Measurements from ENCODE around the gene CELF2. TPM values are rescaled to one million over a fixed set of nuclear protein-coding genes. Genes with fewer than 3 reads are reported as not detected.

CELF2 gene
- polyA plus RNA-seq, 1 donor from 2014 or later = 55.5 TPM

DNA sequence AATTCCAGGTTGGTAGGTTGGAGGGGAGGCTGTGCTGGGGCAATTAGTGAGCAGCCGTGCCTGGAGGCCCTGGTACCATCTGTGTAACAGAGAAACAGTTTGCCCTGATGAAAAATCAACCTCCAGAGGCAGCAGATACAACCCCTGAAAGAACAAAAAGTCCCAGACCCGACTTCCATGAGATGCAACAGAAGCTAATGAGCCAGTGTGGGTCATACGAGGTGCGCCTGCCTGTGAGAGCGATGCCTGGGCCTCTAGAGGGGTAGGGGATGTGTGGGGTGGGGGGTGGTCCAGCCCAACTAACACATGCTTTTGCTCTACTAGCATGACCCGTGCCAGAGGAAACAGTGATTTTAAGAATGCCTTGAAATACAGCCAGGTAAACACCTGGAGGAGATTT, 39.3 kb downstream of the CELF2 start:
- no peak overlapping the region for H3K27ac ChIP-seq (ENCODE audit: low read length)
- no peaks in the 10 kb centered on the region for H4K20me1 ChIP-seq (ENCODE audit: insufficient read depth)
- H3K4me2 ChIP-seq (ENCODE audit: low read length) = no peak overlapping the region
- no peaks in the 10 kb centered on the region for H3K27me3 ChIP-seq (ENCODE audit: insufficient read depth, low read depth, low read length)
- no peak overlapping the region for H3K4me3 ChIP-seq (ENCODE audit: low read length)
- no peak overlapping the region for H3K9ac ChIP-seq (ENCODE audit: low read length)
- H3K79me2 ChIP-seq (replicated peaks; ENCODE audit: insufficient read depth, low read length) = peaks cover 12% of the 10 kb centered on the region
- H3F3A ChIP-seq (ENCODE audit: insufficient read depth, low read length, poor library complexity, severe bottlenecking) = no peaks in the 10 kb centered on the region
- no peaks in the 10 kb centered on the region for H3K36me3 ChIP-seq (ENCODE audit: insufficient read depth, low read length)
- no peak overlapping the region for H2AFZ ChIP-seq (ENCODE audit: low read depth, low read length)
- H3K9me3 ChIP-seq (ENCODE audit: low read length) = no peaks in the 10 kb centered on the region
- TF ChIP-seq RAD21 (conservative IDR thresholded peaks at IDR 0.05) (no peak), EZH2 (IDR thresholded peaks at IDR 0.05; ENCODE audit: borderline replicate concordance, insufficient read depth, low read length, poor library complexity, severe bottlenecking) (no peak), POLR2AphosphoS5 (IDR thresholded peaks at IDR 0.05) (no peak), MXI1 (conservative IDR thresholded peaks at IDR 0.05; ENCODE audit: poor library complexity, severe bottlenecking) (no peak), SMC3 (conservative IDR thresholded peaks at IDR 0.05; ENCODE audit: poor library complexity) (no peak), TAF1 (IDR thresholded peaks at IDR 0.05; ENCODE audit: low read depth) (no peak), EP300 (conservative IDR thresholded peaks at IDR 0.05; ENCODE audit: poor library complexity, severe bottlenecking) (no peak)
- TF ChIP-seq, protein P1, sequence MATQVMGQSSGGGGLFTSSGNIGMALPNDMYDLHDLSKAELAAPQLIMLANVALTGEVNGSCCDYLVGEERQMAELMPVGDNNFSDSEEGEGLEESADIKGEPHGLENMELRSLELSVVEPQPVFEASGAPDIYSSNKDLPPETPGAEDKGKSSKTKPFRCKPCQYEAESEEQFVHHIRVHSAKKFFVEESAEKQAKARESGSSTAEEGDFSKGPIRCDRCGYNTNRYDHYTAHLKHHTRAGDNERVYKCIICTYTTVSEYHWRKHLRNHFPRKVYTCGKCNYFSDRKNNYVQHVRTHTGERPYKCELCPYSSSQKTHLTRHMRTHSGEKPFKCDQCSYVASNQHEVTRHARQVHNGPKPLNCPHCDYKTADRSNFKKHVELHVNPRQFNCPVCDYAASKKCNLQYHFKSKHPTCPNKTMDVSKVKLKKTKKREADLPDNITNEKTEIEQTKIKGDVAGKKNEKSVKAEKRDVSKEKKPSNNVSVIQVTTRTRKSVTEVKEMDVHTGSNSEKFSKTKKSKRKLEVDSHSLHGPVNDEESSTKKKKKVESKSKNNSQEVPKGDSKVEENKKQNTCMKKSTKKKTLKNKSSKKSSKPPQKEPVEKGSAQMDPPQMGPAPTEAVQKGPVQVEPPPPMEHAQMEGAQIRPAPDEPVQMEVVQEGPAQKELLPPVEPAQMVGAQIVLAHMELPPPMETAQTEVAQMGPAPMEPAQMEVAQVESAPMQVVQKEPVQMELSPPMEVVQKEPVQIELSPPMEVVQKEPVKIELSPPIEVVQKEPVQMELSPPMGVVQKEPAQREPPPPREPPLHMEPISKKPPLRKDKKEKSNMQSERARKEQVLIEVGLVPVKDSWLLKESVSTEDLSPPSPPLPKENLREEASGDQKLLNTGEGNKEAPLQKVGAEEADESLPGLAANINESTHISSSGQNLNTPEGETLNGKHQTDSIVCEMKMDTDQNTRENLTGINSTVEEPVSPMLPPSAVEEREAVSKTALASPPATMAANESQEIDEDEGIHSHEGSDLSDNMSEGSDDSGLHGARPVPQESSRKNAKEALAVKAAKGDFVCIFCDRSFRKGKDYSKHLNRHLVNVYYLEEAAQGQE (IDR thresholded peaks at IDR 0.05; ENCODE audit: borderline replicate concordance) = no peak
- TF ChIP-seq, protein P2, sequence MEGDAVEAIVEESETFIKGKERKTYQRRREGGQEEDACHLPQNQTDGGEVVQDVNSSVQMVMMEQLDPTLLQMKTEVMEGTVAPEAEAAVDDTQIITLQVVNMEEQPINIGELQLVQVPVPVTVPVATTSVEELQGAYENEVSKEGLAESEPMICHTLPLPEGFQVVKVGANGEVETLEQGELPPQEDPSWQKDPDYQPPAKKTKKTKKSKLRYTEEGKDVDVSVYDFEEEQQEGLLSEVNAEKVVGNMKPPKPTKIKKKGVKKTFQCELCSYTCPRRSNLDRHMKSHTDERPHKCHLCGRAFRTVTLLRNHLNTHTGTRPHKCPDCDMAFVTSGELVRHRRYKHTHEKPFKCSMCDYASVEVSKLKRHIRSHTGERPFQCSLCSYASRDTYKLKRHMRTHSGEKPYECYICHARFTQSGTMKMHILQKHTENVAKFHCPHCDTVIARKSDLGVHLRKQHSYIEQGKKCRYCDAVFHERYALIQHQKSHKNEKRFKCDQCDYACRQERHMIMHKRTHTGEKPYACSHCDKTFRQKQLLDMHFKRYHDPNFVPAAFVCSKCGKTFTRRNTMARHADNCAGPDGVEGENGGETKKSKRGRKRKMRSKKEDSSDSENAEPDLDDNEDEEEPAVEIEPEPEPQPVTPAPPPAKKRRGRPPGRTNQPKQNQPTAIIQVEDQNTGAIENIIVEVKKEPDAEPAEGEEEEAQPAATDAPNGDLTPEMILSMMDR (IDR thresholded peaks at IDR 0.05; ENCODE audit: poor library complexity, severe bottlenecking) = no peak
- no peaks in the 10 kb centered on the region for H3K9me2 ChIP-seq (ENCODE audit: insufficient read depth, low read length)

DNA sequence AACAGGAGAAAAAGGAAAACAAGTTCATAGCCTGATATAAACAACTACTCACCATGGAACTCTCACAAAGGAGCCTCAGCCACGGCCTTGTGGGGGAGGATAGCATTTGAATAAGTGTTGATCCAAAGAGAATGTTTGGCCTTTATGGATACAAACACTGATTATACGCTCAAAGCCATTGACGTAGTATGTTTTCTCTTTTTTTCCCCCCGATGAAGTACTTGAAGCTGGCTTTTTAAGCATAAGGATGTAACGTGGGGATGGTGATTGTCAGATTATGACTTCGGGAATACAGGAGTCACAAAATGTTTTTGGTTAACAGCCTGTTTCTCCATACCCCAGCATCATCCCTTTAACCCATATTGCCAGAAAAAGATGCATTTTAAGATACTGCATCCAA, 39.8 kb downstream of the CELF2 start:
- H2AFZ ChIP-seq (ENCODE audit: low read depth, low read length) = no peak overlapping the region
- H3K27me3 ChIP-seq (ENCODE audit: insufficient read depth, low read depth, low read length) = no peaks in the 10 kb centered on the region
- H3K9me3 ChIP-seq (ENCODE audit: low read length) = peaks cover 2% of the 10 kb centered on the region
- TF ChIP-seq EZH2 (IDR thresholded peaks at IDR 0.05; ENCODE audit: borderline replicate concordance, insufficient read depth, low read length, poor library complexity, severe bottlenecking) (no peak), EP300 (conservative IDR thresholded peaks at IDR 0.05; ENCODE audit: poor library complexity, severe bottlenecking) (no peak), MXI1 (conservative IDR thresholded peaks at IDR 0.05; ENCODE audit: poor library complexity, severe bottlenecking) (no peak), RAD21 (conservative IDR thresholded peaks at IDR 0.05) (no peak), SMC3 (conservative IDR thresholded peaks at IDR 0.05; ENCODE audit: poor library complexity) (no peak), POLR2AphosphoS5 (IDR thresholded peaks at IDR 0.05) (no peak)
- TF ChIP-seq, protein P2 (IDR thresholded peaks at IDR 0.05; ENCODE audit: poor library complexity, severe bottlenecking) = no peak
- H3K27ac ChIP-seq (ENCODE audit: low read length) = no peak overlapping the region
- no peaks in the 10 kb centered on the region for H4K20me1 ChIP-seq (ENCODE audit: insufficient read depth)
- H3K9me2 ChIP-seq (ENCODE audit: insufficient read depth, low read length) = no peaks in the 10 kb centered on the region
- H3K36me3 ChIP-seq (ENCODE audit: insufficient read depth, low read length) = no peaks in the 10 kb centered on the region
- no peaks in the 10 kb centered on the region for H3F3A ChIP-seq (ENCODE audit: insufficient read depth, low read length, poor library complexity, severe bottlenecking)
- no peak overlapping the region for H3K9ac ChIP-seq (ENCODE audit: low read length)
- no peak overlapping the region for H3K4me2 ChIP-seq (ENCODE audit: low read length)
- H3K4me3 ChIP-seq (ENCODE audit: low read length) = no peak overlapping the region
- H3K79me2 ChIP-seq (replicated peaks; ENCODE audit: insufficient read depth, low read length) = peaks cover 12% of the 10 kb centered on the region
